C4-2B (cell line): ENCODE data around the gene TMPRSS11A.

ENCODE experiments used
- CTCF ChIP-seq: fragments of 450-650 bp; conservative IDR thresholded peaks from 2 replicates; pipeline ENCODE4 v1.5.1; 2017; ENCODE audit warnings: mild to moderate bottlenecking
- ZFX ChIP-seq: fragments of 450-650 bp; IDR thresholded peaks from 2 replicates; pipeline ENCODE4 v1.6.1; 2017

DNA sequence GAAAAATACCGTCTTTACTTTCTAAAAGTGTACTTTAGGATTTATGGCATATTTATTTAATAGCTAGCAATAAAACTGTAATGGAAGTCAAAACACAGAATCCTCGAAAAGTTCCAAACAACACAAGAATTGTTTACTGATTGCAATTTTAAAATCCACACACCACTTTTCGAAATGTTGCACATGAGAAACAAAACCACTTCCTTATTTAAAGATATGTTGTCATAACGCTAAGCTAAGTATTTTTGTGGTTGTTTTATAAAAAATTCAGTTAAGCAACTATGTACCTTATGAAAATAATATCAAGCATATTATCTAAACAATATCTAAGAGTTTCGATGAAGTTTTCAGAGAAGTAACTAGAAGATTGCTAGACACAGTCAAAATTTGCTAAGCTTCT is 79.8 kb downstream of the TMPRSS11A start:
- TF ChIP-seq CTCF: no peak
- no peak for TF ChIP-seq ZFX
